ENCODE measurements around the gene DMXL1.

DNA sequence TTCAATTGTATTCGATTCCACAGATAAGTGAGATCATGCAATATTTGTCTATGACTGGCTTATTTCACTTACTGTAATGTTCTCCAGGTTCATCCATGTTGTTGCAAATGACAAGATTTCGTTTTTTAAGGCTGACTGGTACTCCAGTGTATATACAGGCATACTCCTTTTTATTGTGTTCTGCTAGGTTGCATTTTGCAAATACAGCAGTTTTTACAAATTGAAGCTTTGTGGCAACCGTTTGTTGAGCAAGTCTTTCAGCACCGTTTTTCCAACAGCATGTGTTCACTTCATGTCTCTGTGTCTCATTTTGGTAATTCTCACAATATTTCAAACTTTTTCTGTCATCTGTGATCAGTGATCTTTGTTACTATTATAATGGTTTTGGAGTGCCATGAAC is 82.7 kb downstream of the DMXL1 start:
- TF ChIP-seq POLR2A (IDR thresholded peaks at IDR 0.05): no peak
- TF ChIP-seq, protein P1, sequence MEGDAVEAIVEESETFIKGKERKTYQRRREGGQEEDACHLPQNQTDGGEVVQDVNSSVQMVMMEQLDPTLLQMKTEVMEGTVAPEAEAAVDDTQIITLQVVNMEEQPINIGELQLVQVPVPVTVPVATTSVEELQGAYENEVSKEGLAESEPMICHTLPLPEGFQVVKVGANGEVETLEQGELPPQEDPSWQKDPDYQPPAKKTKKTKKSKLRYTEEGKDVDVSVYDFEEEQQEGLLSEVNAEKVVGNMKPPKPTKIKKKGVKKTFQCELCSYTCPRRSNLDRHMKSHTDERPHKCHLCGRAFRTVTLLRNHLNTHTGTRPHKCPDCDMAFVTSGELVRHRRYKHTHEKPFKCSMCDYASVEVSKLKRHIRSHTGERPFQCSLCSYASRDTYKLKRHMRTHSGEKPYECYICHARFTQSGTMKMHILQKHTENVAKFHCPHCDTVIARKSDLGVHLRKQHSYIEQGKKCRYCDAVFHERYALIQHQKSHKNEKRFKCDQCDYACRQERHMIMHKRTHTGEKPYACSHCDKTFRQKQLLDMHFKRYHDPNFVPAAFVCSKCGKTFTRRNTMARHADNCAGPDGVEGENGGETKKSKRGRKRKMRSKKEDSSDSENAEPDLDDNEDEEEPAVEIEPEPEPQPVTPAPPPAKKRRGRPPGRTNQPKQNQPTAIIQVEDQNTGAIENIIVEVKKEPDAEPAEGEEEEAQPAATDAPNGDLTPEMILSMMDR (IDR thresholded peaks at IDR 0.05): no peak

Measured in esophagus squamous epithelium (tissue), 4 donors.